Bronchial epithelial cell (primary cell): Measurements from ENCODE around the gene OTULIN. TPM values are rescaled to one million over a fixed set of nuclear protein-coding genes. Genes with fewer than 3 reads are reported as not detected.

ENCODE experiments used
- DNase-seq: peaks from one replicate; pipeline ENCODE4 v3.0.0-alpha.2; 2010; ENCODE audit warnings: low read depth
- FAIRE-seq: peaks from 2 replicates; lab custom pipeline; 2011; peaks lifted over from hg19 to GRCh38; lab: Jason Lieb, UNC
- H3K27me3 ChIP-seq: 2 replicates; pipeline ENCODE4 v1.5.1; 2011; ENCODE audit warnings: low read length; ENCODE audit not compliant: control insufficient read depth, insufficient read depth
- H3K36me3 ChIP-seq: 2 replicates; pipeline ENCODE4 v1.5.1; 2011; ENCODE audit warnings: low read length; ENCODE audit not compliant: control insufficient read depth, insufficient read depth
- H3K4me3 ChIP-seq: 2 replicates; pipeline ENCODE4 v1.5.1; 2011; ENCODE audit warnings: mild to moderate bottlenecking, low read depth, low read length, control low read depth
- CTCF ChIP-seq: IDR thresholded peaks from 2 replicates; pipeline ENCODE4 v1.5.1; 2011; ENCODE audit warnings: mild to moderate bottlenecking, moderate library complexity, low read length, control low read depth, inconsistent platforms; ENCODE audit not compliant: insufficient read depth, severe bottlenecking
- total RNA-seq: library from RNA; depleted of rRNA; stranded (reverse); fragments of >200 nt; gene quantifications from 2 replicates; pipeline ENCODE4 v1.2.1, GENCODE V29; 2014

The OTULIN gene
- total RNA-seq, 1 donor from 2014 or later = 36.6 TPM

DNA sequence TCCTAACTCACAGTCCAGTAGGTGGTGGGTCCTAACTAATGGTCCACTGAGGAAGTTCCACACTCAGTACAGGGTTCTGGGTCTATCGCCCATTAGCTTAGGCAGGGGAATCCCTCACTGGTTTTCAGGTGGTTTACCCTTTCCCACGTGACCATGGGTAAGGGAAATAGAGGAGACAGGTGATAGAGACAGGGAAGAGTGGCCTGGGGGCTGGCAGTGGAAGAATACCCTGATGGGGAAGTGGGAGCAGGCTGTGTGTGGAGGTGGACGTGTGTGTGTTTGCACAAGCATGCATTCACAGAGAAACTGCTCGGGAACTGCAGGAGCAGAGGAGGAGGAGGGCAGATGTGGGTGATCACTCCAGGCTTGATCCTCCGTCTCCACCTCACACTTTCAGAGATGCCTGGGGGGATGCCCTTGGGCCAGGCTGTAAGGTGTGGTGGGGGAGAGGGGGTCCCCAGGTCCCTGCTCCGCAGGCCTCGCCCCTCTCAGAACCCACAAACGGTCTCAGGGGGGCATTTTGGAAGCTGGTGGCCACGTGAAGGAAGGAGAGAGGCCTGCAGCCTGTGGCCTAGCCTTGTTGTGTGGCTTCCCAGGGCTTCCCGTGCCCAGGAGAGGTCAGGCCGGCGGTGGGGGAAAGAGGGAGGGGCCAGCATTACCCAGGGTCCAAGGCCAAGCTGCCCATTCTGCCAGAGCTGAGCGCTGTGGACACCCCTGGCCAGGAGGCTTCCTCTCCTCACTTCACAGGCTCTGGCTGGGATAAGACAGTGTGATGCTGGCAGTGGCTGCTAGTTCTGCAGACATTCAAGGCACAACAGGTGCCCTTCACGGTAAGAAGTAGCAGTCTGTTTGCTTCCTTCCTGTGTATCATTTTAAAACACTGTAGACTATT, 80.0 kb downstream of the OTULIN start:
- FAIRE-seq = no peak
- no peaks in the 10 kb centered on the region for H3K27me3 ChIP-seq

GRCh38 chr5:14745188-14745563, 80.7 kb downstream of the OTULIN start:
- no peak for DNase-seq
- TF ChIP-seq CTCF = no peak
- no peak for FAIRE-seq
- Histone ChIP-seq H3K27me3 (no peaks in the 10 kb centered on the region), H3K36me3 (peaks cover 6% of the 10 kb centered on the region), H3K4me3 (no peak overlapping the region)

More for the DNA sequence above, 80.0 kb downstream of the OTULIN start:
- no peak for DNase-seq
- Histone ChIP-seq H3K4me3 (no peak overlapping the region), H3K36me3 (peaks cover 6% of the 10 kb centered on the region)
- no peak for TF ChIP-seq CTCF

- H3K36me3 ChIP-seq = peaks cover 4% of the 10 kb centered on the region
- FAIRE-seq (no peak), DNase-seq (no peak)
Measured at GRCh38 chr5:14745753-14746152, 81.2 kb downstream of the OTULIN start.

GRCh38 chr5:14748180-14748900, 83.8 kb downstream of the OTULIN start:
- no peaks in the 10 kb centered on the region for H3K27me3 ChIP-seq
- TF ChIP-seq CTCF = no peak
- no peak for DNase-seq
- no peak for FAIRE-seq
- H3K4me3 ChIP-seq = no peak overlapping the region
- H3K36me3 ChIP-seq = peaks cover 1% of the 10 kb centered on the region

More at GRCh38 chr5:14745753-14746152, 81.2 kb downstream of the OTULIN start:
- no peak for TF ChIP-seq CTCF
- Histone ChIP-seq H3K4me3 (no peak overlapping the region), H3K27me3 (no peaks in the 10 kb centered on the region)

Other genes starting within 250 kb of the OTULIN start
- 0.77 and 0.79 TPM in 2 replicates for gene OTULINL, start 82.9 kb upstream of the OTULIN start, total RNA-seq
- 11.1 and 12.9 TPM in 2 replicates for gene ANKH, start 207.1 kb downstream of the OTULIN start, total RNA-seq